Ammon's horn (tissue), 1 donor: ENCODE results near the gene FEM1C.

ENCODE experiments used
- DNase-seq: peaks from one replicate; pipeline ENCODE4 v3.0.0-alpha.2; 2016; ENCODE audit warnings: low spot score

Gene FEM1C

DNA sequence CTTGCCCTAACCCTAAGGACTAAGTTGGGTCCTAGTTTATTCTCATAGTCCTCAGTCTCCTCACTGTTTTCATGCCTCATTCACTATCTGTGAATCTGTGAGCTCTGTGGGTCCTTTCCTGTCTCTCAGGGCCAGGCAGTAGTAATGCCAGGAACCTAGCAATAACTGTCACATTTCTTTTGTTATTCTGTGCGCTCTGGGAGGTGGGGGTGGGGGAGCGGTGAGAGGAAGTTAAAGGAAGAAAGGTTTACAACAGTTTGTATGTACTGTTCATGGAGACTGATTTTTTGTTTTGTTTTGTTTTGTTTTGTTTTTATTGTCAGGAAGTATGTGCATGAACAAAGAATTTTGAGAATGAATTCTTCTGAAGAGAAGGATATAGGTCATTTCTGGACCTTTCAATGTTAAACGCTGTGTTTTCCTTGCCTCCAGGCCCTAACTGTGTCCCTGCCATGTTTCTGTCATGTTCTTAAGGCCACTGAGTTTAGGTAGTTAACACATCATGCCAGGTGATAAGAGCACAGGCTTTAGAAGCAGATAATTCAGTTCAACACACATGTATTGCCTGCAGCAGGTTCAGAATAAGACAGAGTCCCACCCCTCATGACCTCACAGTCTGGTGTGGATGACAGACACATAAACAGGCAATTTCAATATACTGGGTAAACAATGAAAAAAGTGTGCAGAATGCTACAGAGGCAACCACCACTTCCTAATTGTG is 13.3 kb upstream of the FEM1C start:
- DNase-seq: no peak

DNA sequence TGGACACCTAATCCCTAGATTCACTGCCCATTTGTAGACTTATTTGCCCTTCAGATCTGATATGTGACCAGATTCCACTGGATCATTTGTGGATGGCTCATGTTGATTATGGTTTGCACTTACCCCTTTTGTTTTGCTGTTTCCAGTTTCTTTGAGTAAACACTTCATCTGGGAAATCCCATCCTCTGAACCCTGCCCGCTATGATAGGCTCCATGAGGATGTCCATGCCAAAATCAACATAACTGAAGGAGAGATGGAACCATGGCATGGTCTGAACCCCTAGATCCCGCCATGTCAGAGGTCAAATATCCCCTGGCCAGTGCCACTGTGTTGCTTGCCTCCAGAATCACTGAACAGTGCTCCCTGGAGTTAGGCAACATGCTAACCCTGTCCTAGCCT is 11.7 kb upstream of the FEM1C start:
- no peak for DNase-seq

- DNase-seq: no peak
These were observed 10.6 kb upstream of the FEM1C start for GRCh38 chr5:115555084-115555633.

DNA sequence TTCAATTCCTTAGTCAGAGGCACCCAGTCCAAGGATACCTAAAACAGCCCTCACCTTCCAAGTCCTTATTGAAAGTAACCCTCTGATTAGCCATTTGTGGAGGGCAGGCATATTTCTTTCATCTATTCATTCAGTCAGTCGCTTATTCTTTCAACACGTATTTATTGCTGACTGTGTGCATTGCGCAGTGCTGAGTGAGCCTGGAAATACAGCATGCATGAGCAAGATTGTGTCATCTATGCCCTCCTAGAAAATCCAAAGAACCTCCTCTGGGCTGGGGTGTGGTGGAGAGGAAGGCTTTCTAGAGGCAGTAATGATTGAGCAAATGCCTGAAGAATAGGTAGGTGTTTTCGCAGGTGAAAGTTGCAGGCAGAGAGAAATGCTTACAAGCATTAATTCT is 8.5 kb upstream of the FEM1C start:
- DNase-seq: no peak

GRCh38 chr5:115551415-115551814 is 6.8 kb upstream of the FEM1C start:
- DNase-seq: no peak

DNA sequence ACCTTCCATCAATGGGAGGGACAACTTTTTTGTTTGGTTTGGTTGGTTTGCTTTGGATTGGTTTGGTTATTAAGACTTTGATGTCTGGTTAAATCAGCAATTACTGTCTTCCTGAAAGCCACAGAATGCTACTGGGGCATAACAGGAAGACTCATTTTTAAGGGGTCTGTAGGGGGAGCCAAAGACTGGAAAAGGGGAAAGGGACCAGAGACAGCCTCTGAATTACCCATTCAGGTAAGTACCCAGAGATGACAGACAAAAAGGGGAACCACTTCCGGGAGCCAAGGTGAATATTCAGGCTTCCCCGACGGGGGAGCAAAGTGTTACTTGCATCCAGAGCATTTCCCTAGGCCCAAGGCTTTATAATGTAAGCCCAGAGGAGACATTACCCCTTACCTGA is 4.6 kb upstream of the FEM1C start:
- no peak for DNase-seq

- no peak for DNase-seq
These were observed 4.1 kb upstream of the FEM1C start for GRCh38 chr5:115548683-115549082.

DNA sequence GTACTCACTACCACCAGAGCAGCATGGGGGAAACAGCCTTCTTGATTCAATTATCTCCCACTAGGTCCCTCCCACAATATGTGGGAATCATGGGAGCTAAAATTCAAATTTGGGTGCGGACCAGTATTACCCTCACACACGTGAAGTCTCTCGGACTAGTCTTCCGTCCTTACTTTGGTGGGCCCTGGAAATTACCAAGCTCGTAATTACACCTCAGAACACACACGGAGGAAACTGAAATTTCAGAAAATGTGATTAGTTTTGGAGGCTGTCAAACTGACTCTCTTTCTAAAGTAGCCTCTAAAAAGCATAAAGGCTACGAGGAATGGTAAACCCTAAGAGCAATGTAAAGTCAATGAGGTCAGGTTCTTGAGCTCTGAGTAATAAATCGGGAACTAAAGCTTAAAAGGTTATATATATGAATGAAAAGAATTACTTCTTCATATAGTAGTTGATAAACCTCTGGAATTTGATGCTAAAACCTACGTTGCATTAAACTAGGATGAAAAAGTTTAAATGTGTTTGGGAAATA is 842 bp upstream of the FEM1C start:
- DNase-seq: no peak

- DNase-seq: no peak
These were observed 536 bp downstream of the FEM1C start for GRCh38 chr5:115544043-115544435.

- peak; percentile 61 for DNase-seq
These were observed 1.1 kb downstream of the FEM1C start for GRCh38 chr5:115543365-115544042.

DNA sequence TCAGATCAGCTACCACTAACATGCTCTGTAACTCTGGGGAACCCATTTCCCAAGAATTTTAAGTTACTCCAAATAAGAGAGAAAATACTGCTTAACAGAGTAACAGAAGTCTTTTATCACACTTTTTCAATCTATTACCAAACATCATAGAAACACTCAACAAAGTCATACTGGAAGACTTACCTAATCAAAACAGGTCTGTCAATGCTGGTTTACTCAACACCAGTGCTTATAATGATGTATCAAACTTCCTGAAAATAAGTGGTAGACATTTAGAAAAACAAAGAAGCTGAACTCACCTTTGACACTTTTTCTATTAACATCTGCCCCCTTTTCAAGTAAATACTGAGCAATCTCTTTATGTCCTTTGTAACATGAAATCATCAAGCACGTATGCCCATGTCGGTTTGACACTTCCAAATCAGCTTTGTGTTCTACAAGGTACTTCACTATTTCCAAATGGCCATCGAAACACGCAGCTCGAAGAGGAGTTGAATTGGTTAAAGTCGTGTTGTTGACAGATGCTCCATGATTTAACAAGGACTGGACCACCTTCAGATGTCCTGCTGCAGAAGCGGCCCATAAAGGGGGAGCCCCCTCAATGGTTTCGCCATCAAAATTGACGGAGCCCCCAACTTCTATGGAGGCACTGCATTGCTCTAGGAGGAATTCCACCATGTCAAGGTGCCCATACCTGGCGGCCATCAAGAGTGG is 1.8 kb downstream of the FEM1C start:
- peak; percentile 15 for DNase-seq

GRCh38 chr5:115542086-115542485 is 2.5 kb downstream of the FEM1C start:
- no peak for DNase-seq

- DNase-seq: no peak
These were observed 3.0 kb downstream of the FEM1C start for GRCh38 chr5:115541611-115542010.

GRCh38 chr5:115535479-115536035 is 9.0 kb downstream of the FEM1C start:
- no peak for DNase-seq

DNA sequence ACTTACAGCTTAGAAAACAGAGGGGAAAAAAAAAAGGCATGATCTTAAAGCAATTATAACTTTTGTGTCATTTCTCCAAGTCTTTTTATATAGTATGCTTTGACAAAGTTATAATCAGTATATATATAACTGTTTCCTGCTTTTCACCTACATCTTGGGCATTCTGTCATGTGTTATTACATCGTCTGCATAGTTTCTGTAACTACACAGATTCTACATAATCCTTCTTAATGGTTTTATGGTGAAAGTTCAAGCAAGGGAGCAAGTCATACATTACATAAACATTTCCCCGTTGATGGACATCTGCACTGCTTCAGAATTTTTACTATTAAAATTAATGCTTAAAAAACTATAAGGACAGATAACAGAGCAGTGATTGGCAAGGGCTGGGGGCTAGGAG is 12.1 kb downstream of the FEM1C start:
- no peak for DNase-seq

DNA sequence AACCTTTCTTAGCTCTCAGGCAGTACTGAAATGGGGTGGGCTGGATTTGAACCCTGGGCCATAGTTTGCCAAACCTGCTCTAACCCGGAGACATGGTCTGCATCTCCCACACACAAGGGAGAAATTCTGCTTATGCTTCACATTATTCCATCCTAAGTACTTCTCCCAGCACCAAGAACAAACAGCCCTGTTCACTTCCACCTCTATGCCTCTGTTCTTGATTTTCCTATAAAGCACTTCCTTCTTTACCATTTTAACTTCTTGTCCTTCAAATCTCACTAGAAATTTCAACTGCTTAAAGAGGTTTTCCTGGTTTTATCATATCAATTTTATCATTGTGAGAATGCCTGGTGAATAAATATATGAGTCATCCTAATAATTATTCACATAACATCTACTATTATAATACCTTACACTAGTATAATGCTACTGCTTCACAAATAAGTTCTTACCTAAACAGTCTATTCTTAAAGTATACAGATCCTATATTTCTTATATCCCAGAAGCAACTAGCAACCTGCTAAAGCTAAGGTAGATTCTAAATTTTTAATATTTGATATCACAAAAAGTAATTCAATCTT is 12.7 kb downstream of the FEM1C start:
- no peak for DNase-seq

- no peak for DNase-seq
These were observed 13.2 kb downstream of the FEM1C start for GRCh38 chr5:115531380-115531779.

- no peak for DNase-seq
These were observed 14.1 kb downstream of the FEM1C start for GRCh38 chr5:115530426-115530825.

DNA sequence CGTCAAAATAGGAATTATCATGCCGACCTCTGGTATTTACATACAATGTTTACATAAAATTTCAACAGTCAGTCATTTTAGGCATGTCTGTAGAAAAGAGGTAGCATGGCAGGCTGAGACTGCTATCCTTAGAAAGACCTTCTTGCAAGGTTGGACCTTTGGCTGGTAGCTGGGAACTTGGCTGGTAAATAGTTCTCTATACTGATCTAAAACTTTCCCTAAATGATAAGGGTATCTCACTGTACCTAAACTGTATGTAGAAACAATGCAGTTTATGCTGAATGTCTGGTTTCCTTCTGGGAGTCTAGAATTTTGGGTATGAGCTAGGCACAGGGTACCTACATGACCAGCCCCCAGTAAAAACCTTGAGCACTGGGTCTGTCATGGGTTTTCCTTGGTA is 18.0 kb downstream of the FEM1C start:
- no peak for DNase-seq

GRCh38 chr5:115524199-115524847 is 20.3 kb downstream of the FEM1C start:
- no peak for DNase-seq

DNA sequence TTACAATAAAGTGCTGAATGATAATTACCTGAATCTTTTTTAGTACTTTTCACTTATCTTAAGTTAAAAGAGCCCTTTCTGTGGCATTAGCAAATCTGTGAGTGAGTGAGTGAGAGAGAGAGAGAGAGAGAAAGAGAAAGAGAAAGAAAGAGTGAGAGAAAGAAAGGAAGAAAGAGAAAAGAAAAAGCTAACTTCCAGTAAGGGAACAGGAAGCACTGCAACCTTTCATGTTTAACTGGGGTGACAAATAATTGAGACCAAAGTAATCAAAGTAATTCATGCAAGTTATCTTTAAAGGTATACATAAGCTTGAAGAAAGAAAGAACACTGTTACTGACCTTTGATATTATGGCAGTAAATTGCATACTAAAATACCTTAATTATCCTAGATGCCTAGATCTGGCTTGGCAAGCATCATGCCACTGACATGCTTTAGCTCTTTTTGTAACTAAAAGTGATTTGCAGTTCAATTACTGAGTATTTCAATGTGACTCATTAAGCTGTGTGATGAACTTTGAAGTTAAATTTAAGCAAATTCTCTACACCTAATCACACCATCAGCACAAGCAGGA is 21.7 kb downstream of the FEM1C start:
- DNase-seq: no peak
